Measurements from ENCODE around the gene ZNF891. TPM values are rescaled to one million over a fixed set of nuclear protein-coding genes. Genes with fewer than 3 reads are reported as not detected.
A peak's percentile ranks its signal among the peaks of the same experiment; 100 is the strongest.

Gene ZNF891
- total and polyA plus RNA-seq, 2 of the 13 experiments (the other 11 are each of a cell fraction or from before 2014, with no cell fraction given) = 1.3 to 2.1 TPM

DNA sequence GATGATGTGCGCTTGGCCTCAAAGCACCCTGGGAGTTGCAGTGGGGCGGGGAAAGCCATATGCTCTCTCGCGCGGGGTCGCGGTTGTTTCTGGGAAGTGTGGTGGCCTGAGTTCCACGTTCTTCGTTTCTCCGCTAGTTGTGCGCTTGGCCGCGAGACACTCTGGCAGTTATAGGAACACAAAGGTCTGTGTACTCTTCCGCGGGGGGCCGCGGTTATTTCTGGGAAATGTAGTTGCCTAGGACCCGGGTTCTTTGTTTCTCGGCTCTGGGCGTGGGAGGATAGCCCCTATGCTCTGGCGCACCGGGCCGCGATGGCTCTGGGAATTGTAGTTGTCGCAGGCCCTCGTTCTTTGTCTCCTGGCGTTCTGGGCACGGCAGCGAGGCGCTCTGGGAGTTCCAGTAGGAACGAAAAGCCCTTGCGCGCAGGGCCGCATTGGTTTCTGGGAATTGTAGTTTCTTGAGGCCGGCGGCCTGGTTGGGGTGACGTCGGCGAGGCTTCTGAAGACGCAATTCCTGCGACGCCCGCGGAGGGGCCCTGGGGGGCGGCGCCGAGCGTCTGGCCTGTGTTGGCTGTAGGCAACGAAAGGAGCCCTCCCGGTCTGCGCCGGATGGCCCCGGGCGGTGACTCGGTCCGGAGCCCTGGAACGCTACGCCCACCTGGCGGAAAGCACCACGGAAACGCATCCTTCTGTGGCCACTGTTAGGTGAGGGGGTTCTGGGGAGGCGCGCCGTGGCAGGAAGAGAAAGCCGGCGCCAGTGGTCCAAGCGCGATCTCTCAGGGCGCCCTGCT lies 49.5 kb downstream of the ZNF891 start, which contains the start of gene ZNF140 (continued):
- TF ChIP-seq, protein P1, sequence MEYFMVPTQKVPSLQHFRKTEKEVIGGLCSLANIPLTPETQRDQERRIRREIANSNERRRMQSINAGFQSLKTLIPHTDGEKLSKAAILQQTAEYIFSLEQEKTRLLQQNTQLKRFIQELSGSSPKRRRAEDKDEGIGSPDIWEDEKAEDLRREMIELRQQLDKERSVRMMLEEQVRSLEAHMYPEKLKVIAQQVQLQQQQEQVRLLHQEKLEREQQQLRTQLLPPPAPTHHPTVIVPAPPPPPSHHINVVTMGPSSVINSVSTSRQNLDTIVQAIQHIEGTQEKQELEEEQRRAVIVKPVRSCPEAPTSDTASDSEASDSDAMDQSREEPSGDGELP (IDR thresholded peaks at IDR 0.05; ENCODE audit: borderline replicate concordance, low read depth) = peak; percentile 25; the same call in 1 of the 2 replicates
- TF ChIP-seq MEIS1 (CRISPR knock-in tag; IDR thresholded peaks at IDR 0.05; ENCODE audit: borderline replicate concordance) (peak; percentile 28), NFKBIZ (CRISPR knock-in tag; IDR thresholded peaks at IDR 0.05) (no peak), HOXA7 (CRISPR knock-in tag; IDR thresholded peaks at IDR 0.05) (no peak), PCBP2 (optimal IDR thresholded peaks at IDR 0.05; ENCODE audit: low read depth, low read length, poor library complexity, severe bottlenecking) (no peak), JUND (CRISPR knock-in tag; IDR thresholded peaks at IDR 0.05) (0 out of 2 replicates have a peak, but pooled peaks have one; percentile 29), ZSCAN9 (CRISPR knock-in tag; IDR thresholded peaks at IDR 0.05; ENCODE audit: borderline replicate concordance) (no peak), SP2 (CRISPR knock-in tag; IDR thresholded peaks at IDR 0.05) (no peak; the same call in 1 of the 2 replicates), ZNF644 (CRISPR knock-in tag; IDR thresholded peaks at IDR 0.05; ENCODE audit: low read depth) (no peak), KDM2A (CRISPR knock-in tag; IDR thresholded peaks at IDR 0.05; ENCODE audit: borderline replicate concordance, low read depth) (peak; percentile 33; the same call in 1 of the 2 replicates), ZNF589 (CRISPR knock-in tag; conservative IDR thresholded peaks at IDR 0.05) (no peak), ZNF501 (CRISPR knock-in tag; IDR thresholded peaks at IDR 0.05) (peak; percentile 97), PRPF4 (IDR thresholded peaks at IDR 0.05; ENCODE audit: low read depth, low read length, poor library complexity, severe bottlenecking) (no peak), ZNF780A (CRISPR knock-in tag; IDR thresholded peaks at IDR 0.05) (no peak), U2AF1 (optimal IDR thresholded peaks at IDR 0.05; ENCODE audit: low read depth, low read length) (peak; percentile 25), ZNF124 (CRISPR knock-in tag; IDR thresholded peaks at IDR 0.05) (no peak), ZNF264 (CRISPR knock-in tag; IDR thresholded peaks at IDR 0.05) (0 out of 2 replicates have a peak, but pooled peaks have one; percentile 37), ZNF75D (CRISPR knock-in tag; IDR thresholded peaks at IDR 0.05; ENCODE audit: borderline replicate concordance) (no peak), TBX3 (IDR thresholded peaks at IDR 0.05; ENCODE audit: borderline replicate concordance) (no peak; the same call in 1 of the 2 replicates), ZNF598 (CRISPR knock-in tag; IDR thresholded peaks at IDR 0.05; ENCODE audit: borderline replicate concordance) (no peak), STAG1 (CRISPR knock-in tag; IDR thresholded peaks at IDR 0.05) (peak; percentile 32), ZNF296 (CRISPR knock-in tag; conservative IDR thresholded peaks at IDR 0.05) (no peak), NCOA2 (CRISPR knock-in tag; IDR thresholded peaks at IDR 0.05) (no peak), ZNF792 (CRISPR knock-in tag; IDR thresholded peaks at IDR 0.05) (0 out of 2 replicates have a peak, but pooled peaks have one; percentile 53)
- TF ChIP-seq, protein P2, sequence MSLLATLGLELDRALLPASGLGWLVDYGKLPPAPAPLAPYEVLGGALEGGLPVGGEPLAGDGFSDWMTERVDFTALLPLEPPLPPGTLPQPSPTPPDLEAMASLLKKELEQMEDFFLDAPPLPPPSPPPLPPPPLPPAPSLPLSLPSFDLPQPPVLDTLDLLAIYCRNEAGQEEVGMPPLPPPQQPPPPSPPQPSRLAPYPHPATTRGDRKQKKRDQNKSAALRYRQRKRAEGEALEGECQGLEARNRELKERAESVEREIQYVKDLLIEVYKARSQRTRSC (CRISPR knock-in tag; IDR thresholded peaks at IDR 0.05; ENCODE audit: low read depth) = no peak
- TF ChIP-seq, protein P3, sequence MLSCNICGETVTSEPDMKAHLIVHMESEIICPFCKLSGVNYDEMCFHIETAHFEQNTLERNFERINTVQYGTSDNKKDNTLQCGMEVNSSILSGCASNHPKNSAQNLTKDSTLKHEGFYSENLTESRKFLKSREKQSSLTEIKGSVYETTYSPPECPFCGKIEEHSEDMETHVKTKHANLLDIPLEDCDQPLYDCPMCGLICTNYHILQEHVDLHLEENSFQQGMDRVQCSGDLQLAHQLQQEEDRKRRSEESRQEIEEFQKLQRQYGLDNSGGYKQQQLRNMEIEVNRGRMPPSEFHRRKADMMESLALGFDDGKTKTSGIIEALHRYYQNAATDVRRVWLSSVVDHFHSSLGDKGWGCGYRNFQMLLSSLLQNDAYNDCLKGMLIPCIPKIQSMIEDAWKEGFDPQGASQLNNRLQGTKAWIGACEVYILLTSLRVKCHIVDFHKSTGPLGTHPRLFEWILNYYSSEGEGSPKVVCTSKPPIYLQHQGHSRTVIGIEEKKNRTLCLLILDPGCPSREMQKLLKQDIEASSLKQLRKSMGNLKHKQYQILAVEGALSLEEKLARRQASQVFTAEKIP (CRISPR knock-in tag; IDR thresholded peaks at IDR 0.05; ENCODE audit: borderline replicate concordance) = no peak
- TF ChIP-seq, protein P4, sequence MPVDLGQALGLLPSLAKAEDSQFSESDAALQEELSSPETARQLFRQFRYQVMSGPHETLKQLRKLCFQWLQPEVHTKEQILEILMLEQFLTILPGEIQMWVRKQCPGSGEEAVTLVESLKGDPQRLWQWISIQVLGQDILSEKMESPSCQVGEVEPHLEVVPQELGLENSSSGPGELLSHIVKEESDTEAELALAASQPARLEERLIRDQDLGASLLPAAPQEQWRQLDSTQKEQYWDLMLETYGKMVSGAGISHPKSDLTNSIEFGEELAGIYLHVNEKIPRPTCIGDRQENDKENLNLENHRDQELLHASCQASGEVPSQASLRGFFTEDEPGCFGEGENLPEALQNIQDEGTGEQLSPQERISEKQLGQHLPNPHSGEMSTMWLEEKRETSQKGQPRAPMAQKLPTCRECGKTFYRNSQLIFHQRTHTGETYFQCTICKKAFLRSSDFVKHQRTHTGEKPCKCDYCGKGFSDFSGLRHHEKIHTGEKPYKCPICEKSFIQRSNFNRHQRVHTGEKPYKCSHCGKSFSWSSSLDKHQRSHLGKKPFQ (CRISPR knock-in tag; IDR thresholded peaks at IDR 0.05; ENCODE audit: insufficient replicate concordance) = no peak

Measured in HepG2 (cell line).